HG03432 (cell line): ENCODE data around the gene ANKRD10.

Experiments used
- ATAC-seq: cut with Tn5 transposase; IDR thresholded peaks from one replicate; pipeline ENCODE4 v1.9.1; 2021; ENCODE audit warnings: mild to moderate bottlenecking, moderate library complexity; ENCODE audit not compliant: unreplicated experiment

ANKRD10 gene

GRCh38 chr13:110887597-110888333 lies 27.1 kb downstream of the ANKRD10 start:
- ATAC-seq, result no peak

- no peak for ATAC-seq
Observed at GRCh38 chr13:110886870-110887596, 27.8 kb downstream of the ANKRD10 start.

- ATAC-seq, result no peak
Observed at GRCh38 chr13:110885966-110886869, 28.7 kb downstream of the ANKRD10 start.

GRCh38 chr13:110885516-110885915 lies 29.4 kb downstream of the ANKRD10 start:
- ATAC-seq, result no peak

- ATAC-seq, result no peak
Observed at GRCh38 chr13:110884517-110884916, 30.4 kb downstream of the ANKRD10 start.

- ATAC-seq, result no peak
Observed at GRCh38 chr13:110883542-110883941, 31.3 kb downstream of the ANKRD10 start.

GRCh38 chr13:110882972-110883371 lies 31.9 kb downstream of the ANKRD10 start:
- no peak for ATAC-seq

- ATAC-seq, result no peak
Observed at GRCh38 chr13:110881839-110882627, 32.8 kb downstream of the ANKRD10 start.

- ATAC-seq, result no peak
Observed at GRCh38 chr13:110880627-110881026, 34.2 kb downstream of the ANKRD10 start.

- ATAC-seq, result no peak
Observed at GRCh38 chr13:110879482-110879881, 35.4 kb downstream of the ANKRD10 start.

- ATAC-seq, result no peak
Observed at GRCh38 chr13:110877737-110878258, 37.1 kb downstream of the ANKRD10 start.

GRCh38 chr13:110876609-110877008 lies 38.3 kb downstream of the ANKRD10 start:
- ATAC-seq, result no peak

- ATAC-seq, result no peak
Observed at GRCh38 chr13:110875241-110875640, 39.6 kb downstream of the ANKRD10 start.

GRCh38 chr13:110874508-110874960 lies 40.3 kb downstream of the ANKRD10 start:
- ATAC-seq, result peak; percentile 75

- no peak for ATAC-seq
Observed at GRCh38 chr13:110873639-110874507, 41.0 kb downstream of the ANKRD10 start.

- no peak for ATAC-seq
Observed at GRCh38 chr13:110872768-110873638, 41.9 kb downstream of the ANKRD10 start.

GRCh38 chr13:110872034-110872767 lies 42.7 kb downstream of the ANKRD10 start:
- no peak for ATAC-seq
